Measurements from ENCODE around the gene ABCB11. TPM values are rescaled to one million over a fixed set of nuclear protein-coding genes. Genes with fewer than 3 reads are reported as not detected.
"Not testable (repeated sequence)": the region's sequence is repeated elsewhere in the genome, so short reads cannot be mapped to it uniquely, and the experiment has no call there.

The ABCB11 gene
- total RNA-seq, 1 donor from 2014 or later = 0.18 TPM

GRCh38 chr2:168890006-168890782, 140.9 kb downstream of the ABCB11 start, which contains the start of gene SPC25:
Gene SPC25 (minus strand): TSS chr2:168890430. CDS start chr2:168889519, 911 bp downstream.
- DNase-seq (ENCODE audit: low spot score) = peak; percentile 89

GRCh38 chr2:168889635-168890005, 141.5 kb downstream of the ABCB11 start:
- DNase-seq (ENCODE audit: low spot score) = no peak

GRCh38 chr2:168884975-168885374, 146.1 kb downstream of the ABCB11 start:
- no peak for DNase-seq (ENCODE audit: low spot score)

DNA sequence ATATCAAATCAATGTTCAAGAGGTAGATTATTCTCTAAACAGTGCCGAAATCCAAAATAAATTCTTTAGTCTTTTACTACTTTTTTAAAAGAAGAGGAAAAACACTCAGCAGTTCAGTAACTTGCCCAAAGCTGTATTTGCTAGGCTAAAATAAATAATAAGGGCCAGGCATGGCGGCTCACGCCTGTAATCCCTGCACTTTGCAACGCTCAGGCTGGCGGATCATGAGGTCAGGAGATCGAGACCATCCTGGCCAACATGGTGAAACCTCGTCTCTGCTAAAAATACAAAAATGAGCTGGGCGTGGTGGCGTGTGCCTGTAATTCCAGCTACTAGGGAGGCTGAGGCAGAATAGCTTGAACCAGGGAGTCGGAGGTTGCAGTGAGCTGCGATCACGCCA, 149.0 kb downstream of the ABCB11 start:
- DNase-seq (ENCODE audit: low spot score) = not testable (repeated sequence)

GRCh38 chr2:168874368-168875054, 156.6 kb downstream of the ABCB11 start:
- DNase-seq (ENCODE audit: low spot score) = no peak

DNA sequence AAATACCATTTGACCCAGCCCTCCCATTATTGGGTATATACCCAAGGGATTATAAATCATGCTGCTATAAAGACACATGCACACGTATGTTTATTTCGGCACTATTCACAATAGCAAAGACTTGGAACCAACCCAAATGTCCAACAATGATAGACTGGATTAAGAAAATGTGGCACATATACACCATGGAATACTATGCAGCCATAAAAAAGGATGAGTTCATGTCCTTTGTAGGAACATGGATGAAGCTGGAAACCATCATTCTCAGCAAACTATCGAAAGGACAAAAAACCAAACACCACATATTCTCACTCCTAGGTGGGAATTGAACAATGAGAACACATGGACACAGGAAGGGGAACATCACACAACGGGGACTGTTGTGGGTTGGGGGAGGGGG, 160.3 kb downstream of the ABCB11 start:
- DNase-seq (ENCODE audit: low spot score) = not testable (repeated sequence)

Other genes with a start within 250 kb of the ABCB11 start
- gene NOSTRIN, start 228.7 kb downstream of the ABCB11 start, total RNA-seq = 31.4 TPM
- 0.47 TPM for gene SPC25, start 140.9 kb downstream of the ABCB11 start, total RNA-seq
- gene G6PC2, start 130.0 kb downstream of the ABCB11 start, total RNA-seq = not detected
- 1.1 TPM for gene DHRS9, start 38.2 kb upstream of the ABCB11 start, total RNA-seq